Hematopoietic multipotent progenitor cell treated with erythropoietin and hydrocortisone succinate and interleukin-3 and kit ligand, for 17 days (in vitro differentiated cells): ENCODE results near the gene TUBGCP2.
A peak's percentile ranks its signal among the peaks of the same experiment; 100 is the strongest.

Source experiments
- DNase-seq: peaks from one replicate; pipeline ENCODE4 v3.0.0-alpha.2; 2015; ENCODE audit warnings: low spot score

Gene TUBGCP2

DNA sequence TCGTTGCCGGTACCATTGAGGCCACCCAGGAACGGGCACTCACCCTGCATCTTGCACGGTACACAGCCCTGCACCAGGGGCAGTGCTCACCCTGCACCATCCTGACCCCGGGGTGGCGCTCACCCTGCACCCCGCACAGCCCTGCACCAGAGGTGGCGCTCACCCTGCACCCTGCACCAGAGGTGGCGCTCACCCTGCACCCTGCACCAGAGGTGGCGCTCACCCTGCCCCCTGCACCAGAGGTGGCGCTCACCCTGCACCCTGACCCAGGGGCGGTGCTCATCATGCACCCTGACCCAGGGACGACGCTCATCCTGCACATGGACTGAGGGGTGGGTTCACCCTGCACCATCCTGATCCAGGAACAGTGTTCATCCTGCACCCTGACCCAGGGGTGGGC lies 6.4 kb downstream of the TUBGCP2 start:
- no peak for DNase-seq

DNA sequence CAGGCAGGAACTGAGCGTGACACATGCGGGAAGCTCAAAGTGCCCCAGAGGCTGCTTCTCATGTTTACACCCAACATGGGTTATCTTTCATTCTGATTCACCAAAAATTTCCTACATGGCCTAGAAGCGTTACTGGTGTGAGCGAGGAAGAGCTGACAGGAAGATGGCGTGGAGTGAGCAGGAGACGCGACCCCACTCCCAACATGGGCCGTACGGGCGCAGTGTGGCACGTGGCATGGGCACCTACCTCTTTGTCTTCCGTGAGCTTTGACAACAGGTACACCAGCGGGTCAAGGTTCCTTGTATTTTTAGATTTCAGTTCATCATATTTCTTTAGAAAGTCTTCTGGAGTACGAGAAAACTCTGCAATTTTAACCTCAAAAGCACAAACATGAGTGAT lies 8.9 kb downstream of the TUBGCP2 start:
- DNase-seq: no peak

DNA sequence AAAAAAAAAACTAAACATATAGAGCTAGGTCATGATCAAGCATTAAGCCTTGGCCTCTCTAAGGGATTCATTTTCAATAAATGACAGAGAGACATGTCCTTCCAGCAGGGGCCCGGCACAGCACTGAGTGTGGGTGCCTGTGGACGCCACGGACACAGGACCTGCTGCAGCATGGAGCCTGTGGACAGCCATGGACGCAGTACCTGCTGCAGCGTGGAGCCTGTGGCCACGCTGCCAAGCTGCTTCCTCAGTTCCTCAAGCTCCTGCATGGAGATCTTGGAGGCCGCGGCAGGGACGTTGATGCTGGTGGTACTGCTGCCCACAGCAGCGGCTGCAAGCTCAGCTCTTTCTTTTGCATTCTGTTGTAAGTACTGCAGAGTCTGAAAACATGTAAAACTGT lies 9.4 kb downstream of the TUBGCP2 start:
- no peak for DNase-seq

DNA sequence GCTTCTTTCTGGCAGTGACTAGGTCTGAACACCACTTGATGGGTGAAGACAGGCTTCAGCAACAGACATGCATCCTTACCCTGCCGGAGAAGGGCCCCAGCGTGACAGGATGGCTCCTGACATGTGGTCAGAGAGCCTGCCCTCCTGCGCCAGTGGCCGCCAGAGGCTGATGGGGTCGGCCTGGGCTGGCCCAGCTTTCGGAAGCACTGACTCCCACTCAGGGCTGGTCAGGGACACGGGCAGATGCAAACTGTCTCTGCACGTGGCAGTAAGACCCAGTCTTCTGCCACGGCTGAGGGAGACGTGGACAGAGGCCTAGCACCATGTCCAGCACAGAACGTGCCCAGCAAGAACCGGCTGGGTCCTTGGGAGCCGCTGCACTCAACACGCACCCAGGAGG lies 10.2 kb downstream of the TUBGCP2 start:
- DNase-seq: no peak

DNA sequence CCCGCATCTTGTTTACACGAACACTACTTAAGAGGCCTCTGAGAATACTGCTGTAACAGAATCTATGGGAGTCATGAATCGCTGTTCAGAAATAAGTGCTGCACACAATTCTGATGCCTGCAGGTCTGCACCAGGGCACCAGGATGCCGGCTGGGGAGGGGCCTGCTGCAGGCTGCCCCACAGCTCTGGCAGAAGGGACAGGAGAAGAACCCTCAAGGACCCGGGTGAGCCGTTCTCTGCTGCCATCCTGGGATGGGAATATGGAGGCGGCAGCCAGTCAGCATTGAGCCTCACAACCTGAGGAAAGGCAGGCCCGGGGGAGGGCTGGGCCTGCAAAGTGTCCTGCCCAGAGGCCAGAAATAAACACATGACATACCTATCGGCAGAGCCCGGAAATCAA lies 11.2 kb downstream of the TUBGCP2 start:
- DNase-seq: no peak

DNA sequence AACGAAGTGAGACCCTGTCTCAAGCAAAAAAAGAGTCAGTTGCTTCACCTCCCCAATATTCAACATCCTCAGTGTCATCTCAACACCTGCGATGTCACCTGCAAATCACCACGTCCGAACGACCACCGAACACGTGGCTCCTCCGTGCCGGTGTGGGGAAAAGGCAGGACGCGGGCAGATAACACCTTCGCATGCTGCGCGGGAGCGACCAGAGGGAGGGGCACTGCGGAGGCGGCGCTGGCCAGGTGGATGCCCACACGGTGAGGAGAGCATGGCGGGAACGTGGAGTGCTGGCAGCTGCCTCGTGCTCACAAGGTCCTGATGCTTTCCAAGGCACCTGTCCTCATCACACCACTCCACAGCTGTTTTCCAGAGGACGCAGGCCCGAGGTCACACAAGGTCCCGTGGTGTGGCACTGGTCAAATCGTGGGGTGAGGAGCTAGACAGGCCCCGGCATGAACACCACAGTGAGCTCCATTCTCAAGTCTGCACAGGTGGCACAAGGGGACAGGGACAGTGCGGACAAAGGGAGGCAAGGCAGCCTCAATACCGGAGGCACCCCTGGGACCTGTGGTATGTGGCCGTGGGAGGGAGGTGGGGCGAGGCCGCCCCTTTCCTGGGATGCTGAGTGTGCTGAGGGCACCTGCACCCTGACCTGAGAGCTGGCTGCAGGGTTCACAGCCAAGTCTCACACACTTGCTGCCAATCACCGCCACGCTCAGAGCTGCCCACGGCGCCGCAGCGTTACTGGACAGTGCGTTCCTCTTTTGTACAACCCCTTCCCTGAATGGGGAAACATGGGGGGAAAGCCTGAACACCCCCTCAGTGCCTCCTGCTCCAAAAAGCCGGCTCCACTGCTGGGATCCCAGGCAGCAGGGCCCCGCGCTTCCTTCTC lies 13.0 kb downstream of the TUBGCP2 start:
- DNase-seq: no peak

DNA sequence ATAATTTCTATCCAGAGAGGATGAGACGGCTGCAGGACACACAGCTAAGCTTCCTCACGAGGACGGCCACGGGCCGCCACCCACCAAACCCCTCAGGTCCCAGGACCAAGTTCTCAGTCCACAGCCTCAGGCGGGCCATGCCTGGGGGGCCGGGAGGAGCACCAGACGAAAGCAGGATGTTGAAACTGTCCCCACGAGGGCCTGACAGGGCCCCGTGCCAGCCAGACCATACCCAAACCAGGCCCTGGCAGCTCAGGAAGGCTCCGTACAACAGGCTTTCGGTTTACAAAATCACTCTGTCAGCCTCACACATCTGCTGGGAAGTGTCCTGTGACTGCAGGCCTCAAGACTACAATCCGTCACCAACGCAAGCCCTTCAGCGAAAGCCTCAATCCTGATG lies 14.5 kb downstream of the TUBGCP2 start:
- DNase-seq: no peak

DNA sequence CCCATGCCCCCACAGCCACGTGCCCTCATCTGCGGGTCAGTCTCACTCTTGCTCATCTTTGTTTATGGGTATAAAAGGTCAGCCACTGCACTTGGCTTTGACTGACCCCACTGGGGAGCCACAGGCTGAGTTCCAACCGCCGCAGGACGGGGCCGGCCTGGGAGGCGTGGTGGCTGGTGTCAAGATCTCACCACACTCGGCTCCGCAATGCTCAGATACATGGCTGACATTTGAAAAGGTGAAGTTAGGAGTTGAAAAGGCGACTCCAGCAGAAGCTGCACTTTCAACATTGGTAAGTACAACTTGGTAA lies 14.9 kb downstream of the TUBGCP2 start:
- no peak for DNase-seq

DNA sequence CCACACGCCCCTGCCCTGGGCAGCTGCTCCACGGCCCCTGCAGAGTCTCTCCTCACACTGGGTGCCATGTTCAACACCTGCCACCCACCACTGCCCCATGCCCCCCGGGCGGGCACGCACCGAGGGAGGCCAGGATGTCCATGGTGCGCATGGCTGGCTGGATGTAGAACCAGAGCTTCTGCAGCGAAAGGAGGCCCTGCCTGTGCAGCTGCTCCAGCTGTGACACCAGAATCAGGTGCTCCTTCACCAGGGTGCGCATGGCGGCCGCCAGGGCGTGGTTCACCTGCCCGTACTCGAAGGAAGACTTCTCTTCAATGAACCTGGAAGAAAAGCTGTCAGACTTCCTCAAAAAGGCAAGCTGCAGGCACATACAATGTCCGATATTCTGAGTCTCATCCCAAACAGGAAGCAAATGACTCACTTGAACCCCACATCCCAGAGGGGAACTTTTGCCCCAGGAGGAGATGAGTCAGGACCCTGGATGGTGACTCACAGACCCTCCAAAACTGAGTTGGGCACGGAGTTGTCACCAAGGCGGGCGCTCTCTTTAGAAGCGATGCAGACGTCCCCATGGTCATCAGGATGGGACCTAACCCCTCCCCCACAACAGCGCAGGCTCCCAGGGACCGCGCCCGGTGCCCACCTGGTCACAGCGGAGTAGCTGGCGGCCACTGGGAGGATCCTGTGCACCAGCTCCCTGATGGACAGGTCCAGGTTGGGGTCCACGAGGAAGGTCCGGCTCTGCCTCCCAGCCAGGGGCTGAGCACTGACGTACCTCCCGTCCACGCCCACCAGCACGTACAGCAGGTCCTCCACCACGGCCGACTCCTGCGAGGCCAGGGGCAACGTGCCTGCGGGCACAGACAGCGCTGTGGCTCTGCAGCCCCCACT lies 15.5 kb downstream of the TUBGCP2 start:
- DNase-seq: no peak

DNA sequence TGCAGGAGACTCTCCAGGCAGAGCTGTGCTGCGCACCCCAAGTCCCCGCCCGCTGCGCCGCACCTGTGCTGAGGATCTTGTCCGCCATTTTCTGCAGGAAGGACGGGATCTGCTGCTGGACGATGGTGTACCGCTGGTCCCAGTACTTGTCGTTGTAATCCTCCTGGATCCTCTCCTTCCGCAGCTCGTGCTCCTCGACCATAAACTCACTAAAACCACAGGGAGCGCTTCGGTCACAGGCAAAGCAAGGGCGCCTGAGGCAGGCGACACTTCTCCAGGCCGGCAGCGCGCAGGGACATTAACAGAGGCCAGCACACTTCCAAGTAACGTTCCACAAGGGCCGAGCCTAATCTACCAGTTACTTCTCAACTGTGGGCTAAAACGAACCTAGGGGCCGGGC lies 18.9 kb downstream of the TUBGCP2 start:
- no peak for DNase-seq

DNA sequence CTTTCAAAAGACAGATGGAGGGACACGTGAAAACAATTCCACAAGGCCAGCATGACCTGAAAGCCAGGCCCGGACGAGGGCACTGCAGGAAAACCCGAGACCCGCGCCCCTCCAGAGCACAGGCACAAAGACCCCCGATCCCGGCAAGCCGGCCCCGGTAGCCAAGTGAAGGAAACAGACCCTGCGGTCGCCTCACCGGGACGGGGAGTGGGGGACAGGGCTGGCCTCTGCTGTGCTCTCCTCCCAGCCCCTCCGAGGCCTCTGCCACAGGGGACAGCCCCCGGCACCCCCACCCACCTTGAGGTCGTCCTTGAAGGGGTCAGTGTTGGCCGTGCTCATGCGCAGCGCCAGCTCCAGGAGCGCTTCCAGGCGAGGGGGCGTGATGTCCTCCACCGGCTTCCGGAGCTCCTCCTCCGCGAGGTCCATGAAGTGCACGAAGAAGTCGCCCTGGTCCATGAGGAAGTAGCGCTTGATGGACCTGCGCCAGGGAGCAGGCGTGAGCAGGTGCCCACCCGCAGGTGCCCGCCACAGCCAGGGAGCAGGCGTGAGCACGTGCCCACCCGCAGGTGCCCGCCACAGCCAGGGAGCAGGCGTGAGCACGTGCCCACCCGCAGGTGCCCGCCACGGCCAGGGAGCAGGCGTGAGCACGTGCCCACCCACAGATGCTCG lies 20.7 kb downstream of the TUBGCP2 start:
- DNase-seq: no peak

DNA sequence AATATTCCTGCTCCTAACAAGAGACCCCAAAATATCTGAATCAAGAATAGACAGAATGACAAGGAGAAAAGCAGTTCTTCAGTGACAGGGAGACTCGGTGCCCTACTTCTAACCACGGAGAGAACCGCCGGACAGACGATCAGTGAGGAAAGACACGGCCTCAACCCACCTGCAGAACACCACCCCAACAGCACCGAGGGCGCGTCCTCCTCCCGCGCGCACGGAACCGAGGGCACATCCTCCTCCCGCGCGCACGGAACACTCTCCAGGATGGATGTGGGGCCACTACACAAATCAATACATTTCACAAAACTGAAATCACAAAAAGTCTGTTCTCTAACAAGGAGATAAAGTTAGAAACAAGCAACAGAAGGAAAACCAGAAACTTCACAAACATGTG lies 22.3 kb downstream of the TUBGCP2 start:
- no peak for DNase-seq

DNA sequence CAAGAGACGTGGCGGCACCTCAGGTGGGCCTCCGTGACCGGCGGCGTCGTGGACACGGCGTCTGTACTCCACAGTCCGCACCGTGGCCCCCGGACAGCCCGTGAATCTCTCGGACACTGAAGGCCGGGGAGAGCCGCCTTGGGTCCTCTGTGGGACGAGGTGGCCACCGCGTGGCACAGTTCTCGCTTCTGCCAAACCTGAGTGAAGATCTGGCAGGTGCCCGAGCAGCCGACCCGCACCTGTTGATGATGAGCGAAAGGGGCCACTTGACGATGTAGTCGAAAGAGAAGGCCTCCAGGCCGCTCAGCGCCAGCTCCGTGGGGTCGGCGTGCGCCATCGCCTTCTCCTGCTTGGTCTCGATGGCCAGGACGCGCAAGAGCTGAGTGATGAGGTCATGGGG lies 23.5 kb downstream of the TUBGCP2 start:
- no peak for DNase-seq

DNA sequence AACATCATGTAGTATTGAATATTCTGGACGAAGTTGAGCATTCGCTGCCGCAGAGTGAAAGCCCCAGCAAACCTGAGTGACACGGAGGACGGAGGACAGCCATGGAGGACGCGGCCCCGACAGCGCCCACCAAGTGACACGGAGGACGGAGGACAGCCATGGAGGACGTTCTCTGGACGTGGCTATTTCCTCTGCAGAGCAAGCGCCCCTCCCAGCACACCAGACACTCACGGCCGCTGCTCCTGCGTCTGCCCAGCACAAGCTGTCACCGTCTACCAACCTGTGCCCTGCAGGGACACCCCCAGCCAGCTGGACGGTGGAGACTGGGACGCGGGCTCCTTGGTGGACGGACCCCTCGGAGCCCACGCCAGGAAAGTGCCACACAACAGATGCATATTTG lies 24.7 kb downstream of the TUBGCP2 start:
- DNase-seq: no peak

DNA sequence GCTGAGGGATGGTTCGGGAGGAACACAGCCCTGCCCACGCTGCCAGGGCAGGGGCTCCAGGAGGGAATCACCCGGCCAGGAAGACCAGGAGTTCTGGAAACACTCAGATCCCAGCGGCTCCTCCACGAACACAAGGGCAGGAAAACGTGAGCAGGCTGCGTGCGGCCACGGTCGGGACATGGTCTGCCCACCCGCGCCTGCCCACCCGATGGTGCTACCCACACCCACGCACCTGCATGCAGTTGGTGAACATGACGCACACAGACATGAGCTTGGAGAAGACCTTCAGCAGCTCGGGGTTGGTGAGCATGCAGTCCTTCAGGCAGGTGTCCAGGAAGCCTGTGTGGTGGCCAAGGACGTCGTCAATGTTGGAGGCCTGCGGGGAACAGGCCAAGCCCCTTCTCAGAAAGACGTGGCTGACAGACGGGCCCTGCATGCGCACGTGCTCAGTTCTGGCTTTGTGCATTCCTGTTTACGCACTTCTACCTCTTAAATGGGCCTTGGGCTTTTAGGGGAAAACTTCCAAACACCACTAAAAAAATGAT lies 25.8 kb downstream of the TUBGCP2 start:
- no peak for DNase-seq

DNA sequence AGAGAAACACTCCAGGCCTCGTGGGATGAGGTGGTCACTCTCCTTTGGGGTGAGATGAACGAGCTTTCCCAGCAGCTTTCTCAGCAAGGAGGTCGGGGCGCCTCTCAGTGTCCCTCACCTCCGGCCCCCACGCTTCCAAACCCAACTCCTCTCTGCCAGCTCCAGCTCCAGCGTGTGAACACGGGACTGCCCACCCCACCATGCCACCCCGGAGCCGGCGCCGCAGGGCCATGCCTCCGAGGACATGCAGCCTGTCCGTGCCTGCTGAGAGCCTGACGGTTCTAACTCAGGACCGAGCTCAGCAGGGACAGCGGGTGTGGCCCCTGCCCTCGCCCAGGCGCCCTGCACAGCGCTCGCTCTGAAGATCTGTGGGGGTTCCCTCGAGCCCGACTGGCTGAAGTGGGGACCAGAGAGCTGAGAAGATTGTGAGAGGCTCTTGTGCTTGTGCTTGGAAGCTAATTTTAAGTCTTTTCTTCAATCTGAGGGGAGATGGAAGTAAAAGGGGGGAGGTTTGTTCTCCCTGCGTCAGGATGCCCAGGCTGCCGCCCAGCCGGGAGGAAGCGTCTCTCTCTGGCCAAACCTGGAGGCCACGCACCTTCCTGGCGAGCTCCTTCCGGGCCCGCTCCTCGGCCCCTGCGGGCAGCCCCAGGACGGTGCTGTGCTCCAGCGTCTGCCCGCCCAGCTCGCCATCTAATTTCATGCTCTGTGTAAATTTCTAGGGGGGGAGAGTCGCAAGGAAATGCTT lies 26.9 kb downstream of the TUBGCP2 start:
- no peak for DNase-seq

DNA sequence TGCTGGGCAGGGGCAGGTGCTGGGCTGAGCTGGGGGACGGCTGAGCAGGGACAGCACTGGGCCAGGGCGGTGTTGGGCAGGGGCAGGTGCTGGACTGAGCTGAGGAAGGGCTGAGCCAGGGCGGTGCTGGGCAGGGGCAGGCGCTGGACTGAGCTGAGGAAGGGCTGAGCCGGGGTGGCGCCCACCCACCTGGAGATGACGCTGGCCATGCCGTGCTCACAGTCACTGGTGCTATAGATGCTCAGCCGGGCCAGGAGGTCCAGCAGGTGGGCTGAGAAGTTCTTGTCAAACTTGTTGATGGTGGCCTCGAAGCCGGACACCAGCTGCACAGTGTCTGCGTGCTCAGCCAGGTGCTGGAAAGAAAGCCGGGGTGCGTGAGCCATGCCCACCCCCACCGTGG lies 27.6 kb downstream of the TUBGCP2 start:
- no peak for DNase-seq

DNA sequence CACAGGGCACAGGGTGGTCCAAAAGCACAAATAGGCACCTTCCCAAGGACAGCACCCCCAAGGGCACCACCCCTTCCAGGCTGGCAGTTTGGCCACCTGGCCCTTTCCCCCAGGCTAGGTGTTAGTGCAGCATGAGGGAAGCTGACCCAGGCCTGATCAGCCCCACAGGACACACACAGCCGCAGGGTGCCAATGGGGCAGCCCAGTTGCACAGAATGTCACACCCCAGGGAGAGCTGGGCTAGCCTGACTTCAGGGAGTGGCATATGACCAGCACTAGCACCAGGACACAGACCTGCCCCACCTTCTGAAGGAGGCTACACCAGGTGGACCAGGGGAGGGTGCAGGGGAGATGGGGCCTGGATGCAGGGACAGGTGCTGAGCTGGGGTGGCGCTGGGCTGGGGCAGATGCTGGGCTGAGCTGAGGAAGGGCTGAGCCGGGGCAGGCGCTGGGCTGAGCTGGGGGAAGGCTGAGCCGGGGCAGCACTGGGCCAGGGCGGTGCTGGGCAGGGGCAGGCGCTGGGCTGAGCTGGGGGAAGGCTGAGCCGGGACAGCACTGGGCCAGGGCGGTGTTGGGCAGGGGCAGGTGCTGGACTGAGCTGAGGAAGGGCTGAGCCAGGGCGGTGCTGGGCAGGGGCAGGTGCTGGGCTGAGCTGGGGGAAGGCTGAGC lies 28.1 kb downstream of the TUBGCP2 start:
- no peak for DNase-seq

DNA sequence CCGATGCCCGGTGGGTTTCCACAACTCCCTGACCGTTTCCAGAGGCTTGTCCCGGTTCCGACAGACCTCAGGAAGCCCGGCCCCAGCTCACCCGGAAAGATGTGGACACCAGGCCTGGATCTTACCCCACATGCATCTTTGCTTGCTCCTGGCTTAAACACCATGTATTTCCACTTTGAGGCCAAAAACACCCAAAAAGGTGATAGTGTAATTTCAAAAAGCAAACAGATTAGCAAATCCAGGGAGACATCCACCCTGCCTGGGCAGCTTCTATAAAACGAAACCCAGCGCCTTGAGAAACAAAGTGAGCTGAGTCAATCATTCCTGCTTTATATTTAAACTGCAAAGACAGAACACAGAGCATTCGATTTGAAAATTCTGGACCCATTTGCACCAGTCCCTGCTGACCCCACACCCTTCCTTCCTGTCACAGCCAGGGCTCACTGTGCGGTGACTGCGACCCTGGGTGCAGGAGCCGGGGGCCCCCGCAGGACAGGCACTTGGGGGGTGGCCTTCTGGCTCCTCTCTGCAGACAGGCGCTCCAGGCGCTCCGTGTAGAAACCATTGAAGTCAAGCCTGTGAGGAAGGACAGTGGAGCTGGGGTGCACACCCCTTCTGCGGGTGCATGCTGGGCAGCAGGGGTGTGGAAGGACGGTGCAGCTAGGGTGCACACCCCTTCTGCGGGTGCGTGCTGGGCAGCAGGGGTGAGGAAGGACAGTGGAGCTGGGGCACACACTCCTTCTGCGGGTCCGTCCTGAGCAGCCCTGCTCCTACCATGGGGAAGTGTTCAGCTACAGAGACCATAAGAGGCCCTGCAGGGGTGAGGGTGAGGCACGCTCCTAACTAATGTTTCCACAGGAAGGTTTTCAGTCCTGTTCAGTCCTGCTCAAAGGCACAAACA lies 29.1 kb downstream of the TUBGCP2 start:
- no peak for DNase-seq

DNA sequence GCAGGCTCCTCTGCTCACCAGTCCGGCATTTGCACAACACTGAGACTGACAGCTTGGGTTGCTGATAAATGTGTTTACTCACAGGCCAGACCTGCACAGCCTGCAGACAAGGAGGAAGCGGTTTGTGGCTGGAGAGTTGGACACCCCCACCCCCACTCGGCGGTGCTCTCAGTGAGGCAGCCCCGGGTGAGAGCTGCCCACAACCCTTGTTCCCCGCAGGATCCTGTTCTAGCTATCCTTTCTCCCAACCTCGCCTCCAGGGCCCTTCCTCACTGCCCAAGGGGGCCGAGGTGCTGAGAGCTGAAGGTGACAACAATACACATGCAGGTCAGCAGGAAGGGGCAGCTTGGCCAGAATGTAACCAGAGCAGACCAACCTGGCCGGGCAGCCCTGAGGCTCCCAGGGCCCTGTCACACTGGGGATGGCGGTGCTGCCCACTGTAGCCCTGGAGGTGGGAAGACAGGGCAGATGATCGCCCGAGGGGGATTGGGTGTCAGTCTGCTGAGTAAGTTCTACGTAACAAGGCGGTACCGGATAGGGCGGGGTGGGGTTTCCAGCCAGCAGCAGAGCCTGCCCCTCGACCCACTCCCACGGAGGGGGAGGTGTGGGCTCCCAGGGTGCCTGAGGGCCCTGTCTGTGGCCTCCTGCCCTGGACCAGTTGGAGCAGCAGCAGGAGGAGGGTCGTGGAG lies 30.0 kb downstream of the TUBGCP2 start:
- peak; percentile 82 for DNase-seq
